Fibroblast of lung (primary cell): ENCODE results near the gene PAM.

Source experiments
- CTCF ChIP-seq, 2 donors: IDR thresholded peaks in 1 of 2; conservative IDR thresholded peaks in 1 of 2; 1 replicate in 1 of 2; 2 replicates in 1 of 2; pipeline ENCODE4 v1.5.1; 2011 to 2012; ENCODE audit warnings: low read length in 2 of 2, control low read depth in 1 of 2, inconsistent platforms in 1 of 2, low read depth in 1 of 2, mild to moderate bottlenecking in 1 of 2
- EZH2 ChIP-seq: IDR thresholded peaks from 2 replicates; pipeline ENCODE4 v1.5.1; 2012; ENCODE audit warnings: low read length, control low read depth, mild to moderate bottlenecking; ENCODE audit errors: missing control alignments

- TF ChIP-seq EZH2 (no peak), CTCF (conservative IDR thresholded peaks at IDR 0.05 in 1 of 2, IDR thresholded peaks at IDR 0.05 in 1 of 2; ENCODE audit: low read depth in 1 of 2, low read length in 2 of 2) (no peak)
Observed at GRCh38 chr5:102850503-102850902, 95.4 kb downstream of the PAM start.
